Adrenal gland (tissue), 12 donors: ENCODE data around the gene TPP2. TPM values are rescaled to one million over a fixed set of nuclear protein-coding genes. Genes with fewer than 3 reads are reported as not detected.

Source experiments
- DNase-seq, 7 donors: peaks; one replicate each; pipeline ENCODE4 v3.0.0-alpha.2; 2019 to 2020
- H3K27ac ChIP-seq, 5 donors: fragments of 200-600 bp; sonication (generic) in 4 of 5; 1 replicate in 3 of 5; 2 replicates in 2 of 5; pipeline versions ENCODE4 v1.5.1 to v1.8.0; 2016 to 2020; ENCODE audit warnings: mild to moderate bottlenecking in 1 of 5
- H3K27me3 ChIP-seq: fragments of 200-600 bp; 2 replicates; pipeline ENCODE4 v1.8.0; 2021
- H3K36me3 ChIP-seq, 2 donors: fragments of 200-600 bp; replicated peaks in 1 of 2; 1 replicate in 1 of 2; 2 replicates in 1 of 2; pipeline versions ENCODE4 v1.5.1 to v1.8.0; 2018 to 2022
- H3K4me1 ChIP-seq, 2 donors: fragments of 200-600 bp; replicated peaks in 1 of 2; 1 replicate in 1 of 2; 2 replicates in 1 of 2; pipeline versions ENCODE4 v1.5.1 to v1.8.0; 2018 to 2021
- H3K4me3 ChIP-seq, 4 donors: fragments of 200-600 bp; sonication (generic) in 3 of 4; one replicate each; pipeline ENCODE4 v1.5.1; 2016 to 2018
- H3K9me3 ChIP-seq, 3 donors: fragments of 200-600 bp; sonication (generic) in 1 of 3; replicated peaks in 1 of 3; 1 replicate in 2 of 3; 2 replicates in 1 of 3; pipeline versions ENCODE4 v1.5.1 to v1.8.0; 2016 to 2021
- CTCF ChIP-seq, 6 experiments: fragments of 450-650 bp in 4 of 6; fragments of 200-600 bp in 2 of 6; sonication (generic) in 1 of 6; IDR thresholded peaks; 1 replicate in 5 of 6; 2 replicates in 1 of 6; pipeline versions ENCODE4 v1.5.1 to v1.8.0; 2016 to 2021; ENCODE audit warnings: antibody characterized with exemption in 6 of 6, mild to moderate bottlenecking in 2 of 6, moderate library complexity in 1 of 6
- POLR2A ChIP-seq, 2 donors: fragments of 450-650 bp; IDR thresholded peaks; one replicate each; pipeline ENCODE4 v1.6.1; 2017; ENCODE audit warnings: antibody characterized with exemption in 2 of 2, mild to moderate bottlenecking in 2 of 2, moderate library complexity in 1 of 2
- WGBS, 4 donors: extraction: QIAGEN DNeasy Blood & Tissue Kit in 2 of 4; methylation state at CpG; one replicate each; pipeline versions ENCODE4 v1.1.5 to v1.1.7; 2013 to 2017; 5-methylcytosine and 5-hydroxymethylcytosine counted together
- intact Hi-C, 2 donors: fragments of 100-400 bp; cut with DNase I; formaldehyde crosslinking; loops; one replicate each; pipeline versions ENCODE4 v1.14.1 to v1.15.0; 2022 to 2023
- polyA plus RNA-seq, 3 donors: library from polyadenylated mRNA; stranded (reverse); fragments of 200-250 nt in 2 of 3; fragments of 350-450 nt in 1 of 3; fragmentation: Illumina TruSeq in 1 of 3; extraction: RNeasy Lipid Tissue Mini Kit (QIAGEN cat#74804) in 1 of 3; gene quantifications; one replicate each; pipeline ENCODE4 v1.2.3, GENCODE V29; 2013 to 2014
- total RNA-seq, 9 donors: library from RNA; depleted of rRNA in 4 of 9; stranded (reverse); fragments of >200 nt in 4 of 9; fragments of 120-200 nt in 1 of 9; fragmentation: NEBNext Ultra II Directional in 1 of 9; extraction: Animal tissue kit (Norgen Biotek cat#: 25700) in 1 of 9; gene quantifications; one replicate each; pipeline versions ENCODE4 v1.1.0 to v1.2.4, GENCODE V29; 2013 to 2023
- donor health status: healthy with polysubstance abuse.
- donor health status: Bipolar disorder and iron deficiency.
- donor health status: DM: yes; HTN: yes; CAD: no.
- donor health status: DM: no; HTN: no; CAD: no.
- donor health status: DM: no; HTN: no; CAD: no.
- donor health status: DM: yes; HTN: yes; CAD: no.

The TPP2 gene
- total and polyA plus RNA-seq, 12 donors: 13.8 to 50.6 (median 25.7) TPM

GRCh38 chr13:102589301-102589822, 7.4 kb upstream of the TPP2 start:
- intact Hi-C loops: loop anchor here in 1 of 2 donors (10.0 kb wide), 1 partner anchor 135 kb away; no protein-coding TSS in a partner anchor
- no peak overlapping the region for H3K27ac ChIP-seq
- TF ChIP-seq POLR2A (IDR thresholded peaks at IDR 0.05) (no peak), CTCF (IDR thresholded peaks at IDR 0.05) (no peak)
- 68 to 82% (median 76%) methylated on average over 7 of the region's 7 CpGs for WGBS, 4 donors
- H3K9me3 ChIP-seq: no peaks in the 10 kb centered on the region
- H3K4me1 ChIP-seq: peaks cover 0 to 5% of the 10 kb centered on the region in 2 donors
- H3K4me3 ChIP-seq: no peak overlapping the region
- no peak for DNase-seq
- no peaks in the 10 kb centered on the region for H3K27me3 ChIP-seq
- no peaks in the 10 kb centered on the region for H3K36me3 ChIP-seq

GRCh38 chr13:102591988-102592781, 4.6 kb upstream of the TPP2 start:
- TF ChIP-seq CTCF (IDR thresholded peaks at IDR 0.05) (peak; percentile 30 to 70 (median 51)), POLR2A (IDR thresholded peaks at IDR 0.05) (no peak)
- peak overlapping the region in 3 of 4 donors; percentile 18 to 73 (median 24) for H3K4me3 ChIP-seq
- H3K36me3 ChIP-seq: no peaks in the 10 kb centered on the region
- H3K27me3 ChIP-seq: no peaks in the 10 kb centered on the region
- peak; percentile 63 to 90 (median 75) for DNase-seq
- intact Hi-C loops: loop anchor here in 1 of 2 donors (5.0 kb wide), 1 partner anchor 255 kb away; the partner anchor contains the start of gene ERCC5
- no peaks in the 10 kb centered on the region for H3K9me3 ChIP-seq
- peak overlapping the region in 2 of 5 donors; percentile 58 to 79 for H3K27ac ChIP-seq
- 0 to 1% (median 1%) methylated on average over 36 of the region's 36 CpGs for WGBS, 4 donors
- peaks cover 0 to 14% of the 10 kb centered on the region in 2 donors for H3K4me1 ChIP-seq

- no peak for DNase-seq
- intact Hi-C loops: loop anchor here in 1 of 2 donors (5.0 kb wide), 1 partner anchor 254 kb away; the partner anchor contains the start of gene ERCC5
- peaks cover 8 to 21% of the 10 kb centered on the region in 2 donors for H3K4me1 ChIP-seq
- no peaks in the 10 kb centered on the region for H3K9me3 ChIP-seq
- no peaks in the 10 kb centered on the region for H3K27me3 ChIP-seq
- WGBS, 4 donors: 61 to 74% (median 68%) methylated on average over 3 of the region's 3 CpGs
- no peak for TF ChIP-seq POLR2A (IDR thresholded peaks at IDR 0.05)
- no peak for TF ChIP-seq CTCF (IDR thresholded peaks at IDR 0.05)
- H3K36me3 ChIP-seq: no peaks in the 10 kb centered on the region
- no peak overlapping the region for H3K27ac ChIP-seq
- H3K4me3 ChIP-seq: no peak overlapping the region
These were observed 3.3 kb upstream of the TPP2 start for GRCh38 chr13:102593466-102593865.
